B cell (primary cell): Measurements from ENCODE around the gene TXNDC11. TPM values are rescaled to one million over a fixed set of nuclear protein-coding genes. Genes with fewer than 3 reads are reported as not detected.
A peak's percentile ranks its signal among the peaks of the same experiment; 100 is the strongest.

Experiments used
- ATAC-seq: fragments of 200-7000 bp; cut with Tn5 transposase; one replicate; pipeline ENCODE4 v1.10.0; 2021; ENCODE audit warnings: low read depth, mild to moderate bottlenecking, moderate number of reproducible peaks, moderate library complexity
- CTCF ChIA-PET: fragments of 350-600 bp; sonication (Branson Sonifier 250); formaldehyde crosslinking; loops from one replicate; lab custom pipeline; 2021; ENCODE audit warnings: antibody characterized with exemption, inconsistent platforms; lab: Charles Lee
- POLR2A ChIA-PET: fragments of 350-600 bp; sonication (Branson Sonifier 250); formaldehyde crosslinking; loops from one replicate; lab custom pipeline; 2021; ENCODE audit warnings: antibody characterized with exemption; lab: Charles Lee
- DNase-seq: peaks from one replicate; pipeline ENCODE4 v3.0.0; 2013
- H2AFZ ChIP-seq: 2 replicates; pipeline ENCODE4 v1.6.1; 2012; ENCODE audit warnings: mild to moderate bottlenecking, low read depth, low read length; ENCODE audit not compliant: insufficient read depth, poor library complexity, severe bottlenecking
- H3K27ac ChIP-seq, 2 donors: 1 replicate in 1 of 2; 2 replicates in 1 of 2; pipeline ENCODE4 v1.5.1; 2012 to 2013; ENCODE audit warnings: low read length in 2 of 2, mild to moderate bottlenecking in 2 of 2, moderate library complexity in 1 of 2
- H3K27me3 ChIP-seq, 4 experiments: fragments of 200-600 bp in 1 of 4; sonication (generic) in 1 of 4; replicated peaks in 1 of 4; 1 replicate in 2 of 4; 2 replicates in 2 of 4; pipeline versions ENCODE4 v1.6.1 to v1.7.0; 2013 to 2016; ENCODE audit warnings: low read length in 3 of 4, mild to moderate bottlenecking in 2 of 4, mixed read lengths in 1 of 4, moderate library complexity in 1 of 4; ENCODE audit not compliant: insufficient read depth in 4 of 4, control insufficient read depth in 3 of 4; ENCODE audit errors: control extremely low read depth in 1 of 4
- H3K36me3 ChIP-seq, 2 experiments: replicated peaks in 1 of 2; 1 replicate in 1 of 2; 2 replicates in 1 of 2; pipeline versions ENCODE4 v1.6.1 to v1.7.1; 2013; ENCODE audit warnings: low read length in 1 of 2; ENCODE audit not compliant: insufficient read depth in 2 of 2, control insufficient read depth in 1 of 2; ENCODE audit errors: control extremely low read depth in 1 of 2, extremely low read depth in 1 of 2
- H3K4me1 ChIP-seq, 2 donors: fragments of 200-600 bp in 1 of 2; sonication (generic) in 1 of 2; 1 replicate in 1 of 2; 2 replicates in 1 of 2; pipeline versions ENCODE4 v1.5.1 to v1.6.1; 2013 to 2017; ENCODE audit warnings: low read length in 2 of 2; ENCODE audit not compliant: control insufficient read depth in 2 of 2, insufficient read depth in 2 of 2
- H3K4me2 ChIP-seq: replicated peaks from 2 replicates; pipeline ENCODE3; 2012; ENCODE audit warnings: mild to moderate bottlenecking, low read depth, low read length; ENCODE audit not compliant: poor library complexity, severe bottlenecking
- H3K4me3 ChIP-seq, 5 experiments: fragments of 200-600 bp in 1 of 5; sonication (generic) in 1 of 5; 1 replicate in 3 of 5; 2 replicates in 2 of 5; pipeline versions ENCODE4 v1.5.1 to v1.7.0; 2011 to 2016; ENCODE audit warnings: low read length in 4 of 5, mild to moderate bottlenecking in 4 of 5, low read depth in 2 of 5, control low read depth in 1 of 5, moderate library complexity in 1 of 5; ENCODE audit not compliant: insufficient read depth in 1 of 5; ENCODE audit errors: control extremely low read depth in 1 of 5, extremely low read depth in 1 of 5
- H3K79me2 ChIP-seq: fragments of 200-600 bp; sonication (generic); one replicate; pipeline ENCODE4 v1.6.0; 2016; ENCODE audit warnings: low read length; ENCODE audit not compliant: control insufficient read depth, insufficient read depth
- H3K9ac ChIP-seq: fragments of 200-600 bp; sonication (generic); 2 replicates; pipeline ENCODE4 v1.6.1; 2017; ENCODE audit warnings: mild to moderate bottlenecking, low read length, moderate library complexity
- H3K9me3 ChIP-seq, 3 donors: one replicate each; pipeline versions ENCODE4 v1.6.1 to v1.7.1; 2013; ENCODE audit warnings: low read length in 2 of 3; ENCODE audit not compliant: control insufficient read depth in 2 of 3, insufficient read depth in 1 of 3; ENCODE audit errors: control extremely low read depth in 1 of 3
- H4K20me1 ChIP-seq: 2 replicates; pipeline ENCODE4 v1.6.0; 2012; ENCODE audit warnings: mild to moderate bottlenecking, low read length; ENCODE audit not compliant: insufficient read depth, control insufficient read depth, poor library complexity, severe bottlenecking
- H3K27ac Mint-ChIP-seq: one replicate; pipeline ENCODE4 v1.8.0; 2021; ENCODE audit warnings: mixed read lengths
- H3K27me3 Mint-ChIP-seq: one replicate; pipeline ENCODE4 v1.8.0; 2021; ENCODE audit warnings: mixed read lengths
- H3K4me1 Mint-ChIP-seq: one replicate; pipeline ENCODE4 v1.8.0; 2021; ENCODE audit warnings: mixed read lengths
- H3K4me3 Mint-ChIP-seq: one replicate; pipeline ENCODE4 v1.8.0; 2021; ENCODE audit warnings: mixed read lengths
- H3K9me3 Mint-ChIP-seq: one replicate; pipeline ENCODE4 v1.8.0; 2022; ENCODE audit warnings: mixed read lengths; ENCODE audit not compliant: insufficient read depth
- CTCF ChIP-seq: fragments of 200-600 bp; IDR thresholded peaks from one replicate; pipeline ENCODE4 v1.8.0; 2022; ENCODE audit warnings: antibody characterized with exemption, mild to moderate bottlenecking
- EZH2 ChIP-seq: IDR thresholded peaks from 2 replicates; pipeline ENCODE4 v1.6.1; 2012; ENCODE audit warnings: borderline replicate concordance, low read depth, mild to moderate bottlenecking, moderate library complexity, low read length; ENCODE audit not compliant: insufficient read depth, poor library complexity, severe bottlenecking
- WGBS: methylation state at CpG from one replicate; pipeline ENCODE4 v1.1.5; 2013; ENCODE audit warnings: missing lambda C conversion rate; ENCODE audit not compliant: insufficient coverage; 5-methylcytosine and 5-hydroxymethylcytosine counted together
- intact Hi-C: fragments of 100-400 bp; cut with micrococcal nuclease; formaldehyde crosslinking; loops from one replicate; pipeline ENCODE4 v1.10.0; 2022
- polyA plus RNA-seq: library from polyadenylated mRNA; depleted of rRNA; stranded (reverse); fragments of >200 nt; gene quantifications from 2 replicates; pipeline ENCODE4 v1.2.3, GENCODE V29; 2012
- total RNA-seq, 2 donors: library from RNA; stranded (reverse); fragments of 120-200 nt in 1 of 2; gene quantifications; 1 replicate in 1 of 2; 2 replicates in 1 of 2; pipeline versions ENCODE4 v1.2.3 to v1.2.4, GENCODE V29; 2013 to 2022

The TXNDC11 gene
- total and polyA plus RNA-seq, 2 donors (not counting 1 experiment from before 2014, with no cell fraction given) = 50.2 to 76.9 TPM

DNA sequence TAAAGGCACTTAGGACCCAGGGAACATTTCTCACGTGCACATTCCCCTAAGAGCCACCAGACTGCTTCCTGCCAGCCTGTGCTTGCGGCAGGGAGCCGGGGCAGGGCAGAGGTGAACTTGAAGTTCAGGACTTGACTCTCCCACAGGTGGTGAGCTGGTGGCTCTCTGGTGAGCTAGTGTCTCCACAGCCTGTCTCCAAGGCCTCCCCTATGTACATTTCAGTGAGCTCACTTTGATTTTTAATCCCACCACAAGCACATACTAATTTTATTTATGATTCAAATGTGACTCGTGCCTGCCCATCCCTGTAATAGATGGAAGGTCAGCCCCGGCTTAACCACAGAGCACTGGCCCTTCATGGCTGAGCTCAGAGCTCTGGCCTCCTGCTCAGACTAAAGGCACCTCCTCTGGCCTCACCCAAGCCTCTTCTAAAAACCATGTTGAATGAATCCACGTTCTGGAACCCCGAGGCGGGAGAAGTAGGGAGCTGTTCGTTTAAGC lies 65.2 kb downstream of the TXNDC11 start:
- no peaks in the 10 kb centered on the region for H3K27me3 Mint-ChIP-seq
- no peaks in the 10 kb centered on the region for H3K9me3 Mint-ChIP-seq
- Histone ChIP-seq H3K4me3 (no peak overlapping the region), H3K4me2 (peak overlapping the region; percentile 67), H3K9ac (no peak overlapping the region), H2AFZ (no peak overlapping the region), H3K4me1 (peaks cover 93 to 100% of the 10 kb centered on the region in 2 donors), H3K27me3 (no peaks in the 10 kb centered on the region), H3K27ac (peak overlapping the region; percentile 62 to 99), H4K20me1 (peaks cover 68% of the 10 kb centered on the region), H3K36me3 (peaks cover 0 to 55% of the 10 kb centered on the region in 2 experiments), H3K79me2 (peaks cover 78% of the 10 kb centered on the region), H3K9me3 (peaks cover 0 to 2% (median 0%) of the 10 kb centered on the region in 3 donors)
- ChIA-PET CTCF (interaction anchor here (1.2 to 3.6 kb wide), 2 partner anchors 10 to 37 kb away, joined by 3 to 15 read pairs; no protein-coding TSS in a partner anchor), POLR2A (no interaction called here)
- peak overlapping the region; percentile 95 for H3K27ac Mint-ChIP-seq
- 54% methylated on average over 6 of the region's 9 CpGs for WGBS
- no peak for ATAC-seq
- peak; percentile 33 for DNase-seq
- peaks cover 98% of the 10 kb centered on the region for H3K4me1 Mint-ChIP-seq
- peak overlapping the region; percentile 87 for H3K4me3 Mint-ChIP-seq
- intact Hi-C loops = loop anchor here (5.0 kb wide), 1 partner anchor 35 kb away; no protein-coding TSS in a partner anchor
- TF ChIP-seq CTCF (no peak), EZH2 (no peak)

DNA sequence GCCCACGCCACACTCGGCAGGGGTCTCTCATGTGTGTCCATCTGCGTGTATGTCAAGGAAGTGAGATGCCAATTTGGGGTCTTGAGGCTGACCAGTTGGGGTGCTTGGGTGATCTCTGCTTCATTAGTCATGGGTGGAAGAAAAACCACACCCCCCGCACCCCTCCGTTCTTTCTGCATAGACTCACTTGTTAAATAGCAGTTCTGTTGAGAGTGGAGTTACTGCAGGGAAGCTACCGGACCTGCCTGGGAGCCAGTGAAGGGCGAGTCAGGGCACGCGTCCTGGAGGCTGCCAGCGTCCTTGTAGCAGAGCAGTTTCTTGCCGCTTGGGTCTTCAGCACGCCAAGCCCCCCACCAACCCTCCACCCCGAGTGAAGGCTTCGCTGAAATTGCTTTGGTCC lies 65.9 kb downstream of the TXNDC11 start:
- Histone ChIP-seq H2AFZ (no peak overlapping the region), H3K36me3 (peaks cover 0 to 55% of the 10 kb centered on the region in 2 experiments), H3K79me2 (peaks cover 85% of the 10 kb centered on the region), H4K20me1 (peaks cover 75% of the 10 kb centered on the region), H3K9me3 (peaks cover 0 to 2% (median 0%) of the 10 kb centered on the region in 3 donors), H3K4me3 (no peak overlapping the region), H3K27me3 (no peaks in the 10 kb centered on the region), H3K9ac (no peak overlapping the region), H3K4me2 (peak overlapping the region; percentile 67), H3K27ac (peak overlapping the region; percentile 62 to 99), H3K4me1 (peaks cover 93 to 100% of the 10 kb centered on the region in 2 donors)
- Mint-ChIP-seq H3K4me1 (peaks cover 98% of the 10 kb centered on the region), H3K4me3 (peak overlapping the region; percentile 87), H3K27me3 (no peaks in the 10 kb centered on the region), H3K27ac (peak overlapping the region; percentile 95), H3K9me3 (no peaks in the 10 kb centered on the region)
- intact Hi-C loops = loop anchor here (5.0 kb wide), 1 partner anchor 36 kb away; no protein-coding TSS in a partner anchor
- ATAC-seq (no peak), DNase-seq (peak; percentile 30)
- no peak for TF ChIP-seq CTCF
- no peak for TF ChIP-seq EZH2
- CTCF ChIA-PET = interaction anchor here (0.6 to 1.9 kb wide), 3 partner anchors 10 to 59 kb away, joined by 3 to 6 read pairs (median 3); no protein-coding TSS in a partner anchor
- POLR2A ChIA-PET = no interaction called here
- 71% methylated on average over 8 of the region's 14 CpGs for WGBS
